ENCODE measurements around the gene USP47.
A peak's percentile ranks its signal among the peaks of the same experiment; 100 is the strongest.

Gene USP47

GRCh38 chr11:11841723-11842420 lies at the start of gene USP47:
Gene USP47, plus strand, starts transcription at chr11:11841972. Its CDS starts 214 bp downstream, at chr11:11842186.
- TF ChIP-seq GATA1 (IDR thresholded peaks at IDR 0.05; ENCODE audit: low read depth, low read length) (no peak), POLR2A (IDR thresholded peaks at IDR 0.05; ENCODE audit: low read length) (peak; percentile 69)
- peak; percentile 89 to 95 for DNase-seq

- no peak for DNase-seq
- TF ChIP-seq POLR2A (IDR thresholded peaks at IDR 0.05; ENCODE audit: low read length) (no peak), GATA1 (IDR thresholded peaks at IDR 0.05; ENCODE audit: low read depth, low read length) (no peak)
Observed at GRCh38 chr11:11793073-11793472, 48.7 kb upstream of the USP47 start.

- peak; percentile 47 to 73 for DNase-seq
- TF ChIP-seq GATA1 (IDR thresholded peaks at IDR 0.05; ENCODE audit: low read depth, low read length), result no peak
Observed at GRCh38 chr11:11798586-11799438, 43.0 kb upstream of the USP47 start.

GRCh38 chr11:11805228-11805627 lies 36.5 kb upstream of the USP47 start:
- no peak for TF ChIP-seq GATA1 (IDR thresholded peaks at IDR 0.05; ENCODE audit: low read depth, low read length)
- TF ChIP-seq POLR2A (IDR thresholded peaks at IDR 0.05; ENCODE audit: low read length), result no peak
- no peak for DNase-seq

- TF ChIP-seq GATA1 (IDR thresholded peaks at IDR 0.05; ENCODE audit: low read depth, low read length), result no peak
- TF ChIP-seq POLR2A (IDR thresholded peaks at IDR 0.05; ENCODE audit: low read length), result no peak
- DNase-seq, result no peak
Observed at GRCh38 chr11:11806074-11806473, 35.7 kb upstream of the USP47 start.

- DNase-seq, result no peak
- TF ChIP-seq POLR2A (IDR thresholded peaks at IDR 0.05; ENCODE audit: low read length), result no peak
- TF ChIP-seq GATA1 (IDR thresholded peaks at IDR 0.05; ENCODE audit: low read depth, low read length), result no peak
Observed at GRCh38 chr11:11806586-11806985, 35.2 kb upstream of the USP47 start.

- no peak for DNase-seq
- TF ChIP-seq POLR2A (IDR thresholded peaks at IDR 0.05; ENCODE audit: low read length), result no peak
Observed at GRCh38 chr11:11807811-11808782, 33.7 kb upstream of the USP47 start.

GRCh38 chr11:11808992-11809615 lies 32.7 kb upstream of the USP47 start:
- DNase-seq, result no peak
- no peak for TF ChIP-seq POLR2A (IDR thresholded peaks at IDR 0.05; ENCODE audit: low read length)
- no peak for TF ChIP-seq GATA1 (IDR thresholded peaks at IDR 0.05; ENCODE audit: low read depth, low read length)

GRCh38 chr11:11810764-11811726 lies 30.7 kb upstream of the USP47 start:
- TF ChIP-seq GATA1 (IDR thresholded peaks at IDR 0.05; ENCODE audit: low read depth, low read length) (no peak), POLR2A (IDR thresholded peaks at IDR 0.05; ENCODE audit: low read length) (no peak)
- DNase-seq, result no peak

GRCh38 chr11:11813288-11813962 lies 28.3 kb upstream of the USP47 start:
- DNase-seq, result no peak
- TF ChIP-seq POLR2A (IDR thresholded peaks at IDR 0.05; ENCODE audit: low read length) (no peak), GATA1 (IDR thresholded peaks at IDR 0.05; ENCODE audit: low read depth, low read length) (no peak)

GRCh38 chr11:11814614-11815452 lies 26.9 kb upstream of the USP47 start:
- TF ChIP-seq GATA1 (IDR thresholded peaks at IDR 0.05; ENCODE audit: low read depth, low read length), result no peak
- no peak for TF ChIP-seq POLR2A (IDR thresholded peaks at IDR 0.05; ENCODE audit: low read length)
- DNase-seq, result peak; percentile 46 to 56
